H9 (cell line): ENCODE measurements around the gene SMCP. TPM values are rescaled to one million over a fixed set of nuclear protein-coding genes. Genes with fewer than 3 reads are reported as not detected.

ENCODE experiments used
- DNase-seq: peaks from one replicate; pipeline ENCODE4 v3.0.0-alpha.2; 2017
- H2AFZ ChIP-seq: one replicate; pipeline ENCODE4 v1.6.1; 2013; ENCODE audit warnings: mild to moderate bottlenecking, low read length, control low read depth, moderate library complexity
- H2AK5ac ChIP-seq: 2 replicates; pipeline ENCODE4 v1.6.1; 2013; ENCODE audit warnings: low read length, control low read depth, mixed read lengths; ENCODE audit not compliant: insufficient read length
- H2BK120ac ChIP-seq: one replicate; pipeline ENCODE4 v1.6.1; 2013; ENCODE audit warnings: low read depth, mild to moderate bottlenecking, low read length, control low read depth, inconsistent platforms; ENCODE audit not compliant: poor library complexity, severe bottlenecking
- H2BK12ac ChIP-seq: 2 replicates; pipeline ENCODE4 v1.6.1; 2013; ENCODE audit warnings: low read length, control low read depth, mixed read lengths, low read depth; ENCODE audit not compliant: insufficient read length
- H2BK15ac ChIP-seq: 2 replicates; pipeline ENCODE4 v1.6.1; 2013; ENCODE audit warnings: low read depth, low read length, control low read depth
- H2BK20ac ChIP-seq: one replicate; pipeline ENCODE4 v1.6.1; 2013; ENCODE audit warnings: low read depth, mild to moderate bottlenecking, low read length, control low read depth, inconsistent platforms; ENCODE audit not compliant: poor library complexity, severe bottlenecking
- H2BK5ac ChIP-seq: 2 replicates; pipeline ENCODE4 v1.6.1; 2013; ENCODE audit warnings: low read length, control low read depth, mixed read lengths; ENCODE audit not compliant: insufficient read length
- H3K14ac ChIP-seq: 2 replicates; pipeline ENCODE4 v1.6.1; 2013; ENCODE audit warnings: low read length, control low read depth; ENCODE audit not compliant: insufficient read depth
- H3K18ac ChIP-seq: 2 replicates; pipeline ENCODE4 v1.6.1; 2013; ENCODE audit warnings: low read depth, mild to moderate bottlenecking, mixed read lengths, low read length, control low read depth; ENCODE audit not compliant: insufficient read length
- H3K23ac ChIP-seq: 2 replicates; pipeline ENCODE4 v1.6.1; 2013; ENCODE audit warnings: low read length, control low read depth, mixed read lengths, low read depth; ENCODE audit not compliant: insufficient read length
- H3K23me2 ChIP-seq: 2 replicates; pipeline ENCODE4 v1.6.1; 2013; ENCODE audit warnings: low read depth, mild to moderate bottlenecking, mixed read lengths, low read length, control low read depth; ENCODE audit not compliant: insufficient read length, poor library complexity, severe bottlenecking
- H3K27ac ChIP-seq: 2 replicates; pipeline ENCODE4 v1.5.1; 2013; ENCODE audit warnings: low read length, control low read depth, mixed read lengths, low read depth; ENCODE audit not compliant: insufficient read length
- H3K27me3 ChIP-seq: 2 replicates; pipeline ENCODE4 v1.6.1; 2013; ENCODE audit warnings: low read length, control low read depth, inconsistent platforms; ENCODE audit not compliant: insufficient read depth
- H3K4ac ChIP-seq: 2 replicates; pipeline ENCODE4 v1.6.1; 2013; ENCODE audit warnings: low read depth, mild to moderate bottlenecking, control low read depth, inconsistent platforms, low read length, moderate library complexity
- H3K4me1 ChIP-seq: 2 replicates; pipeline ENCODE4 v1.6.1; 2013; ENCODE audit warnings: low read length, control low read depth, inconsistent platforms; ENCODE audit not compliant: insufficient read depth
- H3K4me2 ChIP-seq: 2 replicates; pipeline ENCODE4 v1.6.1; 2013; ENCODE audit warnings: low read length, control low read depth, mixed read lengths; ENCODE audit not compliant: insufficient read length, insufficient read depth
- H3K56ac ChIP-seq: 2 replicates; pipeline ENCODE4 v1.6.1; 2013; ENCODE audit warnings: low read depth, mild to moderate bottlenecking, mixed read lengths, low read length, control low read depth; ENCODE audit not compliant: insufficient read length
- H3K79me1 ChIP-seq: 2 replicates; pipeline ENCODE4 v1.6.1; 2013; ENCODE audit warnings: low read depth, mild to moderate bottlenecking, moderate library complexity, low read length, control low read depth, inconsistent platforms; ENCODE audit not compliant: insufficient read depth, poor library complexity, severe bottlenecking
- H3K79me2 ChIP-seq: 2 replicates; pipeline ENCODE4 v1.6.1; 2013; ENCODE audit warnings: low read length, control low read depth, inconsistent platforms; ENCODE audit not compliant: insufficient read depth
- H3K9ac ChIP-seq: 2 replicates; pipeline ENCODE4 v1.6.1; 2013; ENCODE audit warnings: low read length, control low read depth, mixed read lengths; ENCODE audit not compliant: insufficient read length; ENCODE audit errors: extremely low read depth
- H3K9me3 ChIP-seq: one replicate; pipeline ENCODE4 v1.6.1; 2013; ENCODE audit warnings: low read depth, low read length, inconsistent platforms; ENCODE audit not compliant: control insufficient read depth
- H3T11ph ChIP-seq: one replicate; pipeline ENCODE4 v1.6.1; 2013; ENCODE audit warnings: mild to moderate bottlenecking, low read length, control low read depth, inconsistent platforms
- H4K20me1 ChIP-seq: one replicate; pipeline ENCODE4 v1.6.1; 2013; ENCODE audit not compliant: control insufficient read depth, insufficient read length, insufficient read depth
- H4K5ac ChIP-seq: 2 replicates; pipeline ENCODE4 v1.6.1; 2013; ENCODE audit warnings: low read depth, mild to moderate bottlenecking, mixed read lengths, low read length, control low read depth; ENCODE audit not compliant: insufficient read length
- H4K8ac ChIP-seq: replicated peaks from 2 replicates; pipeline ENCODE4 v1.6.1; 2013; ENCODE audit warnings: low read length, control low read depth, mixed read lengths, low read depth; ENCODE audit not compliant: insufficient read length
- H4K91ac ChIP-seq: 2 replicates; pipeline ENCODE4 v1.6.1; 2013; ENCODE audit warnings: low read depth, mild to moderate bottlenecking, moderate library complexity, mixed read lengths, low read length, control low read depth; ENCODE audit not compliant: insufficient read length
- H3K27ac Mint-ChIP-seq, 3 experiments: 2 replicates in 2 of 3; 3 replicates in 1 of 3; pipeline ENCODE4 v1.8.0; 2020 to 2021; ENCODE audit warnings: mixed read lengths in 3 of 3, mild to moderate bottlenecking in 1 of 3, moderate library complexity in 1 of 3
- H3K27me3 Mint-ChIP-seq: 2 replicates; pipeline ENCODE4 v1.8.0; 2021; ENCODE audit warnings: low read depth, mild to moderate bottlenecking, moderate library complexity, mixed read lengths
- H3K36me3 Mint-ChIP-seq, 3 experiments: 2 replicates in 2 of 3; 3 replicates in 1 of 3; pipeline ENCODE4 v1.8.0; 2020 to 2021; ENCODE audit warnings: low read depth in 3 of 3, mixed read lengths in 3 of 3; ENCODE audit not compliant: insufficient read depth in 1 of 3
- H3K4me1 Mint-ChIP-seq, 2 experiments: 2 replicates each; pipeline ENCODE4 v1.8.0; 2020; ENCODE audit warnings: mixed read lengths in 2 of 2
- H3K4me3 Mint-ChIP-seq, 2 experiments: 2 replicates in 1 of 2; 3 replicates in 1 of 2; pipeline ENCODE4 v1.8.0; 2020 to 2021; ENCODE audit warnings: mild to moderate bottlenecking in 2 of 2, mixed read lengths in 2 of 2, moderate library complexity in 1 of 2
- H3K9me3 Mint-ChIP-seq, 2 experiments: 2 replicates in 1 of 2; 3 replicates in 1 of 2; pipeline ENCODE4 v1.8.0; 2020; ENCODE audit warnings: mild to moderate bottlenecking in 2 of 2, mixed read lengths in 2 of 2, moderate library complexity in 1 of 2
- CTCF ChIP-seq: fragments of 200-600 bp; sonication (generic); conservative IDR thresholded peaks from 3 replicates; pipeline ENCODE4 v1.8.0; 2021; ENCODE audit warnings: antibody characterized with exemption, mild to moderate bottlenecking
- total RNA-seq: library from RNA; stranded (reverse); gene quantifications from 2 replicates; pipeline ENCODE4 v1.2.1, GENCODE V29; 2021

The SMCP gene
- total RNA-seq, 1 experiment from 2014 or later: not detected

- Histone ChIP-seq H3K4me1 (no peaks in the 10 kb centered on the region), H3K9ac (no peak overlapping the region), H2BK5ac (no peak overlapping the region), H3K79me1 (no peaks in the 10 kb centered on the region), H3K23ac (no peak overlapping the region), H4K8ac (no peak overlapping the region), H2AFZ (no peak overlapping the region), H3K14ac (no peak overlapping the region), H4K91ac (no peak overlapping the region), H3K56ac (no peak overlapping the region), H3K9me3 (no peaks in the 10 kb centered on the region), H3K23me2 (no peaks in the 10 kb centered on the region), H2BK15ac (no peak overlapping the region), H2BK20ac (no peak overlapping the region), H3K79me2 (no peaks in the 10 kb centered on the region), H3K27ac (no peak overlapping the region), H3K4me2 (no peak overlapping the region), H3K18ac (no peak overlapping the region), H2BK12ac (no peak overlapping the region), H3K27me3 (no peaks in the 10 kb centered on the region), H4K5ac (no peak overlapping the region), H2BK120ac (no peak overlapping the region), H3T11ph (no peak overlapping the region), H2AK5ac (no peak overlapping the region), H3K4ac (no peak overlapping the region), H4K20me1 (no peaks in the 10 kb centered on the region)
- no peak for DNase-seq
- Mint-ChIP-seq H3K9me3 (peaks cover 46 to 65% of the 10 kb centered on the region in 2 experiments), H3K27ac (no peak overlapping the region), H3K4me1 (no peaks in the 10 kb centered on the region; a peak in 1 of 4 replicates), H3K4me3 (no peak overlapping the region), H3K36me3 (no peaks in the 10 kb centered on the region), H3K27me3 (no peaks in the 10 kb centered on the region; the same call in 1 of the 2 replicates)
- no peak for TF ChIP-seq CTCF
These were observed 40.9 kb downstream of the SMCP start for GRCh38 chr1:152919071-152919470.
